SIG-M5 (cell line): Measurements from ENCODE around the gene MXRA8.
A peak's percentile ranks its signal among the peaks of the same experiment; 100 is the strongest.

Experiments
- DNase-seq: peaks from one replicate; lab custom pipeline; 2025; lab: John Stamatoyannopoulos, UW

Gene MXRA8

GRCh38 chr1:1334835-1335234, 23.5 kb downstream of the MXRA8 start:
- DNase-seq, result no peak

DNA sequence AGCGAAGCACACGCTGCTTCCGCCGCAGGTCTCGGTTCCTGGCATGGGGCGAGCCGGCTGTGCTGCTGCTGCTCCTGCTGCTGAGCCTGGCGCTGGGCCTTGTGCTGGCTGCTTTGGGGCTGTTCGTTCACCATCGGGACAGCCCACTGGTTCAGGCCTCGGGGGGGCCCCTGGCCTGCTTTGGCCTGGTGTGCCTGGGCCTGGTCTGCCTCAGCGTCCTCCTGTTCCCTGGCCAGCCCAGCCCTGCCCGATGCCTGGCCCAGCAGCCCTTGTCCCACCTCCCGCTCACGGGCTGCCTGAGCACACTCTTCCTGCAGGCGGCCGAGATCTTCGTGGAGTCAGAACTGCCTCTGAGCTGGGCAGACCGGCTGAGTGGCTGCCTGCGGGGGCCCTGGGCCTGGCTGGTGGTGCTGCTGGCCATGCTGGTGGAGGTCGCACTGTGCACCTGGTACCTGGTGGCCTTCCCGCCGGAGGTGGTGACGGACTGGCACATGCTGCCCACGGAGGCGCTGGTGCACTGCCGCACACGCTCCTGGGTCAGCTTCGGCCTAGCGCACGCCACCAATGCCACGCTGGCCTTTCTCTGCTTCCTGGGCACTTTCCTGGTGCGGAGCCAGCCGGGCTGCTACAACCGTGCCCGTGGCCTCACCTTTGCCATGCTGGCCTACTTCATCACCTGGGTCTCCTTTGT, 24.7 kb downstream of the MXRA8 start:
- DNase-seq, result no peak

GRCh38 chr1:1332774-1333480, 25.4 kb downstream of the MXRA8 start:
- DNase-seq, result no peak

- DNase-seq, result no peak
These were observed 26.2 kb downstream of the MXRA8 start for GRCh38 chr1:1332031-1332755.

GRCh38 chr1:1331068-1331965, 27.0 kb downstream of the MXRA8 start, which contains the start of gene TAS1R3:
Gene TAS1R3, plus strand, starts transcription at chr1:1331280. Its CDS starts 66 bp downstream, at chr1:1331346.
- DNase-seq, result no peak

- no peak for DNase-seq
These were observed 27.8 kb downstream of the MXRA8 start for GRCh38 chr1:1330366-1331067.

DNA sequence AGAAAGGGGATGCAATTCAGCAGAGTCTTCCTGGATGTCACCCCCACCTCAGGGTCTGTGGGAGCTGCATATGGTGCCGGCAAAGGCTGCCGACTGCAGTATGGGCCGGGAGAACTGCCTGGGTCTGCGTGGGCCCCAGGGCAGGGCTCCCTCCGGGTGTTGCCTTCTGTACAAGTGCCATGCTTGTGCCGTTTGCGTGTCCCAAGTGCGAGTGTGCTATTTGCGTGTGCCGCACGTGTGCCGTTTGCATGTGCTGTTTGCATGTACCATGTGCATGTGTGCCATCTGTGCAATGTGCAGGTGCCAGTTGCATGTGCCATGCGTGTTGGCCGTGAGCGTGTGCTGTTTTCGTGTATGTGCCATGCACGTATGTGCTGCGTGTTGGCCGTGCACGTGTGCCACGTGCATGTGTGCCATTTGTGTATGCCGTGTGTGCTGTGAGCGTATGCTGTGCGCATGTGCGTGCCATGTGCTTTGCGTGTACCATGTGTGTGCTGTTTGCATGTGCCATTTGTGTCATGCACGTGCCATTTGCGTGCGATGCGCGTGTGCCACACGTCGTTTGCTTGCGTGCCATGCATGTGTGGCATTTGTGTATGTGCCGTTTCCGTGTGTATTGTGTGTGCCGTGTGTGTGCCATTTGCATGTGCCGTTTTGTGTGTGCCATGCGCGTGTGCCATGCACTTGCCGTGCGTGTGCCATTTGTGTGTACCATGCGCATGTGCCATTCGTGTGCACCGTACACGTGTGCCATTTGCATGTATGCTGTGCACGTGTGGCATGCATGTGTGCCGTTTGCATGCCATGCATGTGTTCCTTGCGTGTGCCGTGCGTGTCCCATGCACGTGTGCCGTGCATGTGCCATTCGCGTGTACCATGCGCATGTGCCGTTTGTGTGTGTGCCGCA, 28.8 kb downstream of the MXRA8 start:
- DNase-seq, result no peak

DNA sequence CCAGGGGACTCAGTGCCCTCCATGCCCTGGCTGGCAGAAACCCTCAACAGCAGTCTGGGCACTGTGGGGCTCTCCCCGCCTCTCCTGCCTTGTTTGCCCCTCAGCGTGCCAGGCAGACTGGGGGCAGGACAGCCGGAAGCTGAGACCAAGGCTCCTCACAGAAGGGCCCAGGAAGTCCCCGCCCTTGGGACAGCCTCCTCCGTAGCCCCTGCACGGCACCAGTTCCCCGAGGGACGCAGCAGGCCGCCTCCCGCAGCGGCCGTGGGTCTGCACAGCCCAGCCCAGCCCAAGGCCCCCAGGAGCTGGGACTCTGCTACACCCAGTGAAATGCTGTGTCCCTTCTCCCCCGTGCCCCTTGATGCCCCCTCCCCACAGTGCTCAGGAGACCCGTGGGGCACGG, 30.1 kb downstream of the MXRA8 start:
- DNase-seq, result no peak

- no peak for DNase-seq
These were observed 31.1 kb downstream of the MXRA8 start for GRCh38 chr1:1327291-1327690.

DNA sequence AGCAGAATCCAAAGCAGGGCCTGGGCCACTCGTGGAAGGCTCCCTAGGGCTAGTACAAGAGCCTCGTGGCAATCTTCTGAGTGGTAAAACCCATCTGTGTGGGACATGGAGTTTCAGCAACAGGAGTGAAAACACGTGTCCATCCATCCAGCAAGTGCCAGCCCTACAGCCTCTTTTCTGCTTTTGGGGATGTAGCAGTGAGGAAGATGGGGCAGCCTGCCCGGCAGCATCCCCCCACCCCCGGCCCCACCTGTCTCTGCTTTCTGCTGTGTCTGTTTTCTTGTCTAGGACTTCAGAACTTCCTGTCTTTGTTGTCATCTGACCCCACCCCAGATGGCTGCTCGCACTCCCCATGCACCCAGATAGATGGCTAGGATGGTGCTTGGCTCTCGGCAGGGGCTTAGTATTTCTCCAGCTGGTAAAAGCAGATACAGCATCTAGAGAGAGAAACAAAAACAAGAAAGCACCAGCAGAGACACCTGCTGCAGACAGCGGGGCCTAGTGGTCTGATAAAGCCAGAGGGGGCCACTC, 32.2 kb downstream of the MXRA8 start:
- no peak for DNase-seq

- no peak for DNase-seq
These were observed 32.9 kb downstream of the MXRA8 start for GRCh38 chr1:1325288-1326074.

GRCh38 chr1:1324524-1325287, 33.6 kb downstream of the MXRA8 start, which contains the start of the genes CPTP and INTS11:
Gene CPTP, plus strand, starts transcription at chr1:1324802. Its CDS starts 2,109 bp downstream, at chr1:1326911.
Gene INTS11, minus strand, starts transcription at chr1:1324660. Its CDS starts 52 bp downstream, at chr1:1324608.
- DNase-seq, result peak; percentile 19

- no peak for DNase-seq
These were observed 34.3 kb downstream of the MXRA8 start for GRCh38 chr1:1324084-1324523.

GRCh38 chr1:1322952-1323351, 35.4 kb downstream of the MXRA8 start:
- no peak for DNase-seq

DNA sequence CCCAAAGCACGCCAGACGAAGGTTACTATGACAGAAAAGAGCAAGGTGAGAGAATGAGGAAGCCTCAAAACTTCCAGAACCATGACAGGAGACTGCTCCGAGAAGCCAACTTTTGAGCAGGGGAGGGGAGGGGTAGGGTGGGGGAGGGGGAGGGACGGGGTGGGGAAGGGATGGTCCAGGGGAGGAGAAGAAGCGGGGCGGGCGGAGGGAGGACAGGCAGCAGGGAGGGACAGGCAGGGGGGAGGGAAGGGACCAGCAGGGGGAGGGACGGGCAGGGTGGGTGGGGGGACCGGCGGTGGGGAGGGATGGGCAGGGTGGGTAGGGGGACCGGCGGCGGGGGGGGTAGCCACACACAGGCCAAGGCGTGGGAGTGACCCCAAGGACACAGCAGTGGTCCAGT, 35.9 kb downstream of the MXRA8 start:
- DNase-seq, result no peak

DNA sequence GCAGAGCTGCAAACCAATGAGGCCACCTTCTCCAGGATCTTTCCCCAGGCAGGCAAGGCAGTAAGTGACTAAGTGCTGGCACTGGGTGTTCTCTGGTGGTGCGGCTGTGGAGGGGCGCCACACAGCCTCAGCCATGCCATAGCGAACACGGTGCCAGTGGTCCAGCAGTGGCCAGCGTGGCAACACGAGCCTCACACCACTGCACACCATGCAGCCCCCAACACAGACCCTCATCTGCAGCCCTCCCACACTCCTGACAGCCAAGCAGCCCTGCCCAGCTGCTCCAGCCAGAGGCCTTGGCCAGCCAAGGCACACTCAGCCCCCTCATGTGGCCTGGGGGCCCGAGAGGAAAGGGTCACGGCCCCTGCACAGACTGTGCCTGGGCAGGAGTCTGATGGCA, 36.9 kb downstream of the MXRA8 start:
- DNase-seq, result no peak

- no peak for DNase-seq
These were observed 37.5 kb downstream of the MXRA8 start for GRCh38 chr1:1320666-1321448.
